NCI-H2081 (cell line): Measurements from ENCODE around the gene DDX23.
A peak's percentile ranks its signal among the peaks of the same experiment; 100 is the strongest.
"Not testable (repeated sequence)": the region's sequence is repeated elsewhere in the genome, so short reads cannot be mapped to it uniquely, and the experiment has no call there.

ENCODE experiments used
- DNase-seq, 2 experiments: peaks; one replicate each; lab custom pipeline; 2025; lab: John Stamatoyannopoulos, UW

Gene DDX23

GRCh38 chr12:48851883-48852733 lies at the start of gene DDX23:
DDX23 (minus strand) TSS chr12:48852163; CDS start chr12:48845782, 6,381 bp downstream.
- DNase-seq: peak; percentile 97 to 98

- DNase-seq: no peak
Measured at GRCh38 chr12:48901278-48901677, 49.3 kb upstream of the DDX23 start.

- no peak for DNase-seq
Measured at GRCh38 chr12:48899651-48900050, 47.7 kb upstream of the DDX23 start.

- DNase-seq: no peak
Measured at GRCh38 chr12:48894271-48894670, 42.3 kb upstream of the DDX23 start.

GRCh38 chr12:48890657-48891418 lies 38.9 kb upstream of the DDX23 start:
- peak; percentile 41 to 48 for DNase-seq

GRCh38 chr12:48889679-48890078 lies 37.7 kb upstream of the DDX23 start:
- no peak for DNase-seq

- peak in 1 of 2 experiments; percentile 7 for DNase-seq
Measured at GRCh38 chr12:48883305-48884161, 31.6 kb upstream of the DDX23 start.

- DNase-seq: no peak
Measured at GRCh38 chr12:48882972-48883304, 31.0 kb upstream of the DDX23 start.

- DNase-seq: no peak
Measured at GRCh38 chr12:48882315-48882687, 30.3 kb upstream of the DDX23 start.

GRCh38 chr12:48881686-48882314 lies 29.8 kb upstream of the DDX23 start:
- no peak for DNase-seq

- DNase-seq: no peak
Measured at GRCh38 chr12:48880647-48881046, 28.7 kb upstream of the DDX23 start.

- DNase-seq: no peak
Measured at GRCh38 chr12:48878548-48878947, 26.6 kb upstream of the DDX23 start.

- DNase-seq: no peak
Measured at GRCh38 chr12:48875944-48876515, 24.1 kb upstream of the DDX23 start.

- DNase-seq: not testable (repeated sequence)
Measured at GRCh38 chr12:48873534-48873933, 21.6 kb upstream of the DDX23 start.

GRCh38 chr12:48873096-48873495 lies 21.1 kb upstream of the DDX23 start:
- DNase-seq: no peak

GRCh38 chr12:48869191-48869590 lies 17.2 kb upstream of the DDX23 start:
- no peak for DNase-seq

GRCh38 chr12:48868451-48868850 lies 16.5 kb upstream of the DDX23 start:
- no peak for DNase-seq

GRCh38 chr12:48866052-48866711 lies 14.2 kb upstream of the DDX23 start:
- no peak for DNase-seq

- DNase-seq: peak; percentile 91 to 94
Measured at GRCh38 chr12:48865281-48866051, 13.5 kb upstream of the DDX23 start, which contains the start of gene RND1. RND1 (minus strand) TSS chr12:48865870; CDS start chr12:48865767, 103 bp downstream.

GRCh38 chr12:48863291-48863690 lies 11.3 kb upstream of the DDX23 start:
- DNase-seq: no peak
